HEK293T (cell line): Measurements from ENCODE around the gene APRT.
"Not testable (repeated sequence)": the region's sequence is repeated elsewhere in the genome, so short reads cannot be mapped to it uniquely, and the experiment has no call there.

Source experiments
- CTCF ChIA-PET: fragments of 350-600 bp; formaldehyde crosslinking; extraction: SDS; loops from one replicate; lab custom pipeline; 2021; ENCODE audit warnings: antibody characterized with exemption, inconsistent platforms; lab: Yijun Ruan, JAX
- POLR2A ChIA-PET: fragments of 350-600 bp; formaldehyde crosslinking; extraction: SDS; loops from one replicate; lab custom pipeline; 2020; ENCODE audit warnings: antibody characterized with exemption, inconsistent platforms; lab: Yijun Ruan, JAX
- DNase-seq: peaks from one replicate; pipeline ENCODE4 v3.0.0; 2012; ENCODE audit warnings: mixed read lengths; ENCODE audit errors: extremely low spot score
- ARNT ChIP-seq: fragments of 450-650 bp; IDR thresholded peaks from 2 replicates; pipeline ENCODE4 v1.6.1; 2017; ENCODE audit warnings: mild to moderate bottlenecking
- BHLHE40 ChIP-seq: fragments of 450-650 bp; IDR thresholded peaks from 2 replicates; pipeline ENCODE4 v1.6.1; 2016; ENCODE audit warnings: mild to moderate bottlenecking, moderate library complexity, borderline replicate concordance
- CTBP1 ChIP-seq: fragments of 450-650 bp; IDR thresholded peaks from 2 replicates; pipeline ENCODE4 v1.6.1; 2016; ENCODE audit warnings: borderline replicate concordance
- ELF4 ChIP-seq: fragments of 450-650 bp; IDR thresholded peaks from 2 replicates; pipeline ENCODE4 v1.6.1; 2017; ENCODE audit warnings: antibody characterized with exemption
- FOXA1 ChIP-seq: fragments of 450-650 bp; IDR thresholded peaks from 2 replicates; pipeline ENCODE4 v1.6.1; 2016; ENCODE audit warnings: mild to moderate bottlenecking
- FOXK2 ChIP-seq: fragments of 450-650 bp; IDR thresholded peaks from 2 replicates; pipeline ENCODE4 v1.6.1; 2016; ENCODE audit warnings: mild to moderate bottlenecking
- FOXM1 ChIP-seq: fragments of 450-650 bp; IDR thresholded peaks from 2 replicates; pipeline ENCODE4 v1.6.1; 2017; ENCODE audit warnings: mild to moderate bottlenecking, borderline replicate concordance
- HDGF ChIP-seq: fragments of 450-650 bp; IDR thresholded peaks from 2 replicates; pipeline ENCODE4 v1.6.1; 2017; ENCODE audit warnings: antibody characterized with exemption, borderline replicate concordance
- L3MBTL2 ChIP-seq: fragments of 450-650 bp; conservative IDR thresholded peaks from 2 replicates; pipeline ENCODE4 v1.6.1; 2016; ENCODE audit warnings: mild to moderate bottlenecking
- LEF1 ChIP-seq: fragments of 450-650 bp; IDR thresholded peaks from 2 replicates; pipeline ENCODE4 v1.6.1; 2017; ENCODE audit warnings: mild to moderate bottlenecking, borderline replicate concordance
- NFRKB ChIP-seq: fragments of 450-650 bp; IDR thresholded peaks from 2 replicates; pipeline ENCODE4 v1.6.1; 2016; ENCODE audit warnings: mild to moderate bottlenecking, moderate library complexity
- SP1 ChIP-seq: fragments of 450-650 bp; IDR thresholded peaks from 2 replicates; pipeline ENCODE4 v1.6.1; 2017
- SUZ12 ChIP-seq: fragments of 450-650 bp; IDR thresholded peaks from 2 replicates; pipeline ENCODE4 v1.6.1; 2016; ENCODE audit warnings: mild to moderate bottlenecking
- TARDBP ChIP-seq: fragments of 450-650 bp; IDR thresholded peaks from 2 replicates; pipeline ENCODE4 v1.6.1; 2016
- ZNF384 ChIP-seq: fragments of 450-650 bp; IDR thresholded peaks from 2 replicates; pipeline ENCODE4 v1.6.1; 2016
- TF ChIP-seq, protein P1 (sequence below): fragments of 450-650 bp; IDR thresholded peaks from 2 replicates; pipeline ENCODE4 v1.6.1; 2016

Gene APRT

DNA sequence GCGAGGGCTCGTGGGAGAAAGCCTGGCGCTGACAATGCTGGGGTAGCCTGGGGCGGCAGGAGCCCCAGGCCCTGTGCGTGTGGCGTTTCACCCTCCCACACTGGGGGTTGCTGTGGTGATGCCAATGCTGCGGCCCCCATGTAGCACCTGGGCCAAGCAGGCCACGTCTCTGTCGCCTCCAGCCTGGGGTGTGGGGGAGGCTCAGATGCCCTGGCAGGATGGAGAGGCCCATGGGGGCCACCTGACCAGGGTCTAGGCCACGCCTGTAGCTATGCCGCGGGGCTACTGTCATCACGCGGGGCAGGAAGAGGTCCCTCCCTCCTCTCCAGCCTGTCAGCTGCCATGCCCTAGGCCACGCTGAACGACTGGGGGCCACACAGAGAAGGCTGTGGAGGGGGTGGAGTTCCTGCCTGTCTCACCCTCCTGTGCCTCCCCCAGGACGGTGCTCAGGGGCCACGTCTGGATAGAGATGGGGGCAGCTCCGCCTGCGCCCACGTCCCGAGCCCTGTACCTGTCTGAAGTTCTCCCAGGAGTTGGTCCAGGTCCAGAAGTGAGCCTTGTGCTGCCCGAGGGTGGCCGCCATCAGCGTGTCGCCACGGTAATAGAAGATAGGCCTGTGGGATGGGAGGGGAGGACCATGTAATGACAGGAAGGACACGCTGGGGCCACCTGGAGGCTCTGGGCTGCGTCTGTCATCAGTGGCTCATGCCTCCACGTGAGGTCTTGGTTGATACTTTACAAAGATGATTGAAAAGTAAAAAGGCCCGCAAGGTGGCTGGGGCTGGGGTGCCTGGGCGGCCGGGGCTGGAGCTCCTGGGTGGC lies 12.7 kb upstream of the APRT start:
- ChIA-PET CTCF (no interaction called here), POLR2A (no interaction called here)
- DNase-seq: no peak
- no peak for TF ChIP-seq CTBP1
- no peak for TF ChIP-seq LEF1
- no peak for TF ChIP-seq FOXK2
- TF ChIP-seq, protein P1, sequence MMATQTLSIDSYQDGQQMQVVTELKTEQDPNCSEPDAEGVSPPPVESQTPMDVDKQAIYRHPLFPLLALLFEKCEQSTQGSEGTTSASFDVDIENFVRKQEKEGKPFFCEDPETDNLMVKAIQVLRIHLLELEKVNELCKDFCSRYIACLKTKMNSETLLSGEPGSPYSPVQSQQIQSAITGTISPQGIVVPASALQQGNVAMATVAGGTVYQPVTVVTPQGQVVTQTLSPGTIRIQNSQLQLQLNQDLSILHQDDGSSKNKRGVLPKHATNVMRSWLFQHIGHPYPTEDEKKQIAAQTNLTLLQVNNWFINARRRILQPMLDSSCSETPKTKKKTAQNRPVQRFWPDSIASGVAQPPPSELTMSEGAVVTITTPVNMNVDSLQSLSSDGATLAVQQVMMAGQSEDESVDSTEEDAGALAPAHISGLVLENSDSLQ: no peak
- no peak for TF ChIP-seq ZNF384

DNA sequence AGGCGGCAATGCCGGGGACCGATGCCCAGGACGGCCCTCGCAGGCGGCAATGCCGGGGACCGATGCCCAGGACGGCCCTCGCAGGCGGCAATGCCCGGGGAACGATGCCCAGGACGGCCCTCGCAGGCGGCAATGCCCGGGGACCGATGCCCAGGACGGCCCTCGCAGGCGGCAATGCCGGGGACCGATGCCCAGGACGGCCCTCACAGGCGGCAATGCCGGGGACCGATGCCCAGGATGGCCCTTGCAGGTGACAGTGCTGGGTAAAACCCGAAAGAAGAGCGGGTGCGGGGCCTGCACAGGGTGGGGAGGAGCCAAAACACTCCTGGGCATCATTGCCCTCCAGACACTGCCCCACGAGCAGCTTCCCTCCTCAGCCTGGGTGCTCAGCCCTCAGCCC lies 11.9 kb upstream of the APRT start:
- POLR2A ChIA-PET, DNase-seq, CTCF ChIA-PET: not testable (repeated sequence)

DNA sequence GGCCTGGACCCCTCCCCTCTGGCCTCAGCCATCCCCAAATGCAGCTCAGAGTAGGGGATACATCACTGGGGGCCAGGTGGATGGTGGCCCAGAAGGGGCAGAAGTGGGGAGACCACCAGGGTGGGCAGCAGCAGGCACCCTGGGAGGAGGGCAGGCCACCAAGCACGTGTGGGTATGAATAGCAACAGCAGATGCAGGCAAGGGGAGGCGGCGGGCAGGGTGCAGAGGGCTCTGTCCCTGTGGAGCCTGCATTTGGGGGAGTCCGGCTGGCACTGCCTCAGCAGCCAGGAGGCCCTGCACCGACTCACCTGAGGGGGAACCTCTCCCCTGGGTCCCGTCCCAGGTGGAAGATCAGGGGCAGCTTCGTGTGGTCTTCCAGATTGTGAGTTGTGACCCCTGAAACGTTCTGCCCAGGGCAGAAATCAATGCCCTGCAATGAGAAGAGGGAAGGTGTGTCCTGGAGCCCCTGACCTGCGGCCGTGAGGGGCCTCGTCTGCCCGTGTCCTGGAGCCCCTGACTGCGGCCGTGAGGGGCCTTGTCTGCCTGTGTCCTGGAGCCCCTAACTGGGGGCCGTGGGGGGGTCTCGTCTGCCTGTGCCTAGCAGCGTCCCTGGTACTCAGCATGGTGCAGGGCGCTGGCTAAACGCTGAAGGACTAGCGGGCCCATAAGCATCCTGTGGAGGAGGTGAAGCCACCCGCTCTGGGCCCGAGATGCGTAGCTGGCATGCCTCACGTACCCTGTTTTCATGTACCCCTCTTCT lies 10.7 kb upstream of the APRT start:
- ChIA-PET CTCF (no interaction called here), POLR2A (interaction anchor here (0.6 kb wide), 1 partner anchor 202 kb away, joined by 3 read pairs; no protein-coding TSS in a partner anchor)
- DNase-seq: no peak
- TF ChIP-seq CTBP1: no peak

DNA sequence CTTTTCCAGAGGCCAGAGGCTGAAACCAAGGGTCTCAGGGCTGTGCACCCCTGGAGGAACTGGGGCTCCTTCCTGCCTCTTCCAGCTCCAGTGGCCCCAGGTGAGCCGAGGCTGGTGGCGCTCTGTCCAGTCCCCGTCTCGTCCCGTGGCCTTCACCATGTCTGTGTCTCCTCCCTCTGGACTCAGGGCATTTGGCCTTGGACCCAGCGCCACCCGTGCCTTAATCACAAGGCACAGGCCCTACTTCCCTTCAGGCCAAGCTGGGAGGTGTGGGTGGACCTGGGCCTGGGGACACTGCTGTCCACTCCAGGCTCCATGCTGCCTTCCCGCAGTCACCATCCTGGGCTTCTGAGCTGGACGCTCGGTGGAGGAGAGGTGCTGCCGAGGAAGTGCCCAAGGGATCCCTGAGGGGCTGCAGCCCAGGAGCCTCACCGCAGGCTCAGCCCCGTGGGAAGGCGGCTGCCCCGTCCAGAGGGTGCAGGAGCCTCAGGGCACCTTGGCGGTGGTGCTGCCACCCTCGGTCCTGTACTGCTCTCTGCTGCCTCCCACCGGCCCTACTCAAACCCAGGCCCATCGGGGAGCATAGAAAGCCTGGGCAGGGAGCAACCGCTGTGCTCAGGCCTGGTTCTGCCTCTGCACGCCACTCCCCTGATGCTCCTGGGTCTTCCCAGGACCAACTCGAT lies 9.6 kb upstream of the APRT start:
- POLR2A ChIA-PET: no interaction called here
- TF ChIP-seq CTBP1 (no peak), ZNF384 (no peak), SP1 (no peak), TARDBP (no peak)
- CTCF ChIA-PET: no interaction called here
- no peak for DNase-seq

DNA sequence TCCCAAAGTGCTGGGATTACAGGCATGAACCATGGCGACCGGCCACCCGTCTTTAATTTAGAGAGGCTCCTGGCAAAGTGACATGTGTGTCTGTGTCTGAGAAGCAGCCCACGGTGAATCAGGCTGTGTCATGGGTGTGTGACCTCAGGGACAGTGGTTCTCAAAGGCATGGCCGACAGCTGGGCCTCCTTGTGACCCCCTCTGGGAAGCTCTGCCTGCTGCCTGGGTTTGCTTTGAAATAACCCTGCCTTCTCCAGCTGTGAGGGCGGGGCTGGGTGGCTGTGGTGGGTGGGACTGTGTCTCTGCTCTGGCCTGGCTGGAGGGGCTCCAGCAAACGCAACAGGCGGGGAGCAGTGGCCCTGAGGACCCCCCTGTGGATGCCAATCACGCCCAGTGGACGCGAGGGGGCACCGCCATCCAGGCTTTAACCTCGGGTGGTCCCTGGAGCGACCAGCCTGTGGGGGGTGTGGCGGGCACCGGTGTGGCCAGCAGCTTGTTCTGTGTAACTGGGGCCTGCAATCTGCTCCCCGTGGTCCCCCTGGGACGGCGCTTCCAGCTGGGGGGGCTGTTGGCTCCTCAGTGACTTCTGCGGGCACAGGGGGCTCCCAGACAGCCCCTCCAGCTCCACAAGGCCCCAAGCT lies 8.8 kb upstream of the APRT start:
- DNase-seq: no peak
- CTCF ChIA-PET: no interaction called here
- no peak for TF ChIP-seq L3MBTL2
- TF ChIP-seq ZNF384: no peak
- no peak for TF ChIP-seq LEF1
- no peak for TF ChIP-seq NFRKB
- TF ChIP-seq SP1: no peak
- no peak for TF ChIP-seq TARDBP
- TF ChIP-seq ELF4: no peak
- no peak for TF ChIP-seq SUZ12
- TF ChIP-seq FOXA1: no peak
- TF ChIP-seq CTBP1: no peak
- POLR2A ChIA-PET: no interaction called here

DNA sequence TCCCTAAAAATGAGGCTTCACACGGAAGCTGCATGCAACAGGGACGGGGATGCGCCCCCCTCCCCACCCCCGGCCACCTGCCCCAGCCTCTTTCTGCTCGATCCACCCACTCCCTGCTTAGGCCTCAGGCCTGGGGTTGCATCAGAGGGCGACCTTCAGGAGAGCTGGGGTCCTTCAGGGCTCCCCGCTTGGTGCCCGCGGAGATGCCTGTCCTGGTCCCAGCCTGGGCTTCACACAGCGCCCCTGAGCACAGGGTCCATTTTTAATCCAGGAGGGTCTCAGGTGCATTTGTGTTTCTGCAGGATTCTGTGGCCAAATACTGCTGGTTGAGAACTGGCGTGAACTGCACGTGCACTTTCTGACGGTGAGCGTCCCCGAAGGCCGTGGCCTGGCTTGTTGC lies 7.4 kb upstream of the APRT start:
- DNase-seq: no peak
- ChIA-PET CTCF (no interaction called here), POLR2A (no interaction called here)
- TF ChIP-seq L3MBTL2: no peak
- no peak for TF ChIP-seq HDGF
- TF ChIP-seq, protein P1: no peak
- no peak for TF ChIP-seq ZNF384
- TF ChIP-seq SUZ12: no peak
- no peak for TF ChIP-seq CTBP1
- TF ChIP-seq TARDBP: no peak
- no peak for TF ChIP-seq FOXA1
- TF ChIP-seq NFRKB: no peak
- TF ChIP-seq SP1: no peak
- no peak for TF ChIP-seq BHLHE40
- TF ChIP-seq ELF4: no peak
- TF ChIP-seq FOXM1: no peak
- no peak for TF ChIP-seq LEF1
- TF ChIP-seq ARNT: no peak
- no peak for TF ChIP-seq FOXK2

DNA sequence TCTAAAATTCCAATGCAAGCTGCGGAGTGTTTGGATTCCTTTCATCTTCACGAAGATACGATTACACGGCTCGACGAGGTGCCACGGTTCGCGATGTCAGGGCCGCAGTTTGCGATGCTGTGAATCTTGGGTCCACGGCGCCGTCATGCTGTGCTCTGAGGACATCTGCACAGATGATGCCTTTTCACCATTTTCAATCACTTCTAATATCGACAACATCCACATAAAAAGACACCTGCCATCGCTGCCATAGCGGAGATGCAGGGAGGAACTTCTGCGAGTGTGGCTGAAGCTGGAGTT lies 6.8 kb upstream of the APRT start:
- no peak for TF ChIP-seq LEF1
- TF ChIP-seq, protein P1: no peak
- no peak for TF ChIP-seq BHLHE40
- TF ChIP-seq FOXM1: no peak
- no peak for TF ChIP-seq ARNT
- no peak for TF ChIP-seq SUZ12
- no peak for TF ChIP-seq FOXK2
- ChIA-PET CTCF (no interaction called here), POLR2A (no interaction called here)
- DNase-seq: no peak
